ENCODE measurements around the gene HOXB3. TPM values are rescaled to one million over a fixed set of nuclear protein-coding genes. Genes with fewer than 3 reads are reported as not detected.

The HOXB3 gene
- total and polyA plus RNA-seq, 2 of the 13 experiments (the other 11 are each of a cell fraction or from before 2014, with no cell fraction given), result not detected

- ATAC-seq (no peak), FAIRE-seq (no peak), DNase-seq (ENCODE audit: low spot score) (no peak)
- Histone ChIP-seq H3K4me3 (replicated peaks in 1 of 3; ENCODE audit: insufficient read depth in 1 of 3, low read depth in 2 of 3, low read length in 3 of 3) (no peak overlapping the region), H3K4me2 (ENCODE audit: low read depth, low read length) (no peak overlapping the region), H2AFZ (ENCODE audit: low read length) (no peak overlapping the region), H3K27ac (ENCODE audit: extremely low read length, insufficient read depth, low read length) (no peak overlapping the region), H3K36me3 (replicated peaks in 1 of 2; ENCODE audit: control insufficient read depth in 1 of 2, insufficient read depth in 2 of 2, low read length in 2 of 2) (no peaks in the 10 kb centered on the region), H3K9ac (ENCODE audit: insufficient read depth, low read depth, low read length) (no peak overlapping the region), H3K79me2 (ENCODE audit: insufficient read depth, low read length) (no peaks in the 10 kb centered on the region), H3K9me3 (ENCODE audit: low read length) (no peaks in the 10 kb centered on the region), H3K4me1 (ENCODE audit: insufficient read depth, low read length) (no peaks in the 10 kb centered on the region), H3K27me3 (ENCODE audit: control insufficient read depth in 1 of 2, insufficient read depth in 2 of 2, low read length in 2 of 2) (peaks cover 38 to 97% of the 10 kb centered on the region in 2 experiments), H4K20me1 (ENCODE audit: insufficient read depth, low read length) (no peaks in the 10 kb centered on the region)
- CTCF ChIA-PET (ENCODE audit: low intra/inter-chr PET ratio, low total read pairs), result no interaction called here
- BruUV-seq (replicated peaks), result no TSS peak
- WGBS (ENCODE audit: low lambda C conversion rate), result 8% methylated on average over 5 of the region's 5 CpGs
- in situ Hi-C loops (cut with HindIII; ENCODE audit: extremely low pct_ligation_motif_present, low pct_unique_long_range_greater_than_20kb) (no loop called here), intact Hi-C loops (cut with micrococcal nuclease; ENCODE audit: unreplicated experiment) (no loop called here)
- POLR2A ChIA-PET, result no interaction called here
- no peak for TF ChIP-seq TP53 (CRISPR knock-in tag; conservative IDR thresholded peaks at IDR 0.05)
- no peak for TF ChIP-seq ZNF280B (CRISPR knock-in tag; IDR thresholded peaks at IDR 0.05; ENCODE audit: borderline replicate concordance)
- no peak for TF ChIP-seq FOSL2 (CRISPR knock-in tag; IDR thresholded peaks at IDR 0.05)
- no peak for TF ChIP-seq ZNF205 (CRISPR knock-in tag; IDR thresholded peaks at IDR 0.05)
- no peak for TF ChIP-seq ZNF776 (CRISPR knock-in tag; IDR thresholded peaks at IDR 0.05)
- no peak for TF ChIP-seq ZNF326 (CRISPR knock-in tag; IDR thresholded peaks at IDR 0.05; ENCODE audit: borderline replicate concordance)
- no peak for TF ChIP-seq ZBTB21 (CRISPR knock-in tag; IDR thresholded peaks at IDR 0.05)
- TF ChIP-seq ZNF354B (CRISPR knock-in tag; IDR thresholded peaks at IDR 0.05), result no peak
- TF ChIP-seq SP4 (CRISPR knock-in tag; IDR thresholded peaks at IDR 0.05), result no peak
Measured at GRCh38 chr17:48629411-48629759, 39.3 kb upstream of the HOXB3 start.
